Breast epithelium (tissue), 4 donors: ENCODE measurements around the gene NOTUM. TPM values are rescaled to one million over a fixed set of nuclear protein-coding genes. Genes with fewer than 3 reads are reported as not detected.
A peak's percentile ranks its signal among the peaks of the same experiment; 100 is the strongest.

Experiments
- DNase-seq, 2 donors: peaks; one replicate each; pipeline ENCODE4 v3.0.0-alpha.2; 2019; ENCODE audit warnings: low spot score in 2 of 2
- H3K27ac ChIP-seq, 2 donors: fragments of 200-600 bp; sonication (generic) in 1 of 2; one replicate each; pipeline ENCODE4 v1.5.1; 2016 to 2019; ENCODE audit warnings: mild to moderate bottlenecking in 1 of 2
- H3K27me3 ChIP-seq, 2 donors: fragments of 200-600 bp; sonication (generic) in 1 of 2; one replicate each; pipeline versions ENCODE4 v1.5.1 to v1.6.0; 2017 to 2019; ENCODE audit warnings: control low read depth in 1 of 2, mild to moderate bottlenecking in 1 of 2
- H3K36me3 ChIP-seq: fragments of 200-600 bp; one replicate; pipeline ENCODE4 v1.5.1; 2019
- H3K4me1 ChIP-seq, 2 donors: fragments of 200-600 bp; sonication (generic); one replicate each; pipeline ENCODE4 v1.5.1; 2016 to 2019; ENCODE audit warnings: control low read depth in 1 of 2
- H3K4me3 ChIP-seq, 3 donors: fragments of 200-600 bp; sonication (generic); 1 replicate in 2 of 3; 2 replicates in 1 of 3; pipeline ENCODE4 v1.5.1; 2016 to 2019; ENCODE audit warnings: mild to moderate bottlenecking in 3 of 3, moderate library complexity in 2 of 3
- H3K9me3 ChIP-seq, 2 donors: fragments of 200-600 bp; sonication (generic) in 1 of 2; one replicate each; pipeline ENCODE4 v1.5.1; 2016 to 2019; ENCODE audit warnings: control low read depth in 1 of 2
- POLR2A ChIP-seq: fragments of 450-650 bp; IDR thresholded peaks from one replicate; pipeline ENCODE4 v1.6.1; 2016; ENCODE audit warnings: antibody characterized with exemption, mild to moderate bottlenecking, moderate library complexity
- POLR2AphosphoS5 ChIP-seq, 3 donors: sonication (generic); formaldehyde crosslinking; IDR thresholded peaks; one replicate each; pipeline ENCODE4 v1.6.1; 2017; ENCODE audit warnings: antibody characterized with exemption in 3 of 3
- intact Hi-C: fragments of 100-400 bp; cut with DNase I; formaldehyde crosslinking; loops from one replicate; pipeline ENCODE4 v1.15.1; 2023; ENCODE audit warnings: low total_unique reads
- total RNA-seq, 3 donors: library from RNA; depleted of rRNA; stranded (reverse); fragments of >200 nt; gene quantifications; one replicate each; pipeline ENCODE4 v1.1.0, GENCODE V29; 2016
- TF ChIP-seq, protein P1 (sequence below), 3 donors: fragments of 450-650 bp; IDR thresholded peaks; one replicate each; pipeline ENCODE4 v1.5.1; 2016 to 2017; ENCODE audit warnings: antibody characterized with exemption in 3 of 3, mild to moderate bottlenecking in 3 of 3, moderate library complexity in 3 of 3

NOTUM gene
- total RNA-seq, 3 donors from 2014 or later = 0.29 TPM; not detected in 2

DNA sequence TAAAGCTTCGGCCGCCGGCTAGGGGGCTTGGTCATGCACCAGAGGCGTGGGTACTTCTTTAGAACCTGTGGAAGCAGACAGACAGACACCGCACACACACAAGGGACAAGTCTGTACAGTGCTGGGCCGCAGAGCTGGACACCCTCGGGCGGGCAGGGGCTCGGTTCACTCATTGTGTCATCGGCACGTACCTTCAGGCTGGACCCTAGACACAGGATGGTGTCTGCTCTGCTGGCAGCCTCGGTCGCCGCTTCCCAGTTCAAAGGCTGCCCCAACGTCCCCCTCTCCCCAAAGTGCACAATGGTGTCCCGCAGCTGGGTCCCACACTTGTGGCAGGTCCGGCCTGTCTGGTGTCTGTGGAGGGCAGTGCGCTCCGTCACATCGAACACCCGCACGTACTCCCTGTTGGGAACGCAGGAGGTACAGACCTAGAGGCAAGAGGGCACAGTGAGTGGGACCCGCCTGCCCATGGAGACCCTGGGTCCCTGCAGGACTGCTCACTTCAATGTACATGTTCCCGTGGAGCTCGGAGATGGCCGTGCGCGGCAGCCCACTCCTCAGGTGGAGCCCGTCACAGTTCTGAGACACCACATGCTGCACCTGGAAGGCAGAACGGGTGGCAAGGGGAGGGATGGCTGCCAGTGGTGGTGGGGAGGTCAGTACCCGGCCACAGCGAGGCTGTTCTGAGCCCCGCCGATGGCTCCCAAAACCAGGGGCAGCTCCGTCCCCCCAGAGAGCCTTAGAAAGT lies 46.7 kb downstream of the NOTUM start:
- Histone ChIP-seq H3K36me3 (no peaks in the 10 kb centered on the region), H3K27me3 (no peaks in the 10 kb centered on the region), H3K9me3 (no peaks in the 10 kb centered on the region), H3K27ac (no peak overlapping the region), H3K4me3 (no peak overlapping the region), H3K4me1 (peaks cover 6 to 18% of the 10 kb centered on the region in 2 donors)
- TF ChIP-seq POLR2A (no peak), POLR2AphosphoS5 (IDR thresholded peaks at IDR 0.05) (no peak)
- TF ChIP-seq, protein P1, sequence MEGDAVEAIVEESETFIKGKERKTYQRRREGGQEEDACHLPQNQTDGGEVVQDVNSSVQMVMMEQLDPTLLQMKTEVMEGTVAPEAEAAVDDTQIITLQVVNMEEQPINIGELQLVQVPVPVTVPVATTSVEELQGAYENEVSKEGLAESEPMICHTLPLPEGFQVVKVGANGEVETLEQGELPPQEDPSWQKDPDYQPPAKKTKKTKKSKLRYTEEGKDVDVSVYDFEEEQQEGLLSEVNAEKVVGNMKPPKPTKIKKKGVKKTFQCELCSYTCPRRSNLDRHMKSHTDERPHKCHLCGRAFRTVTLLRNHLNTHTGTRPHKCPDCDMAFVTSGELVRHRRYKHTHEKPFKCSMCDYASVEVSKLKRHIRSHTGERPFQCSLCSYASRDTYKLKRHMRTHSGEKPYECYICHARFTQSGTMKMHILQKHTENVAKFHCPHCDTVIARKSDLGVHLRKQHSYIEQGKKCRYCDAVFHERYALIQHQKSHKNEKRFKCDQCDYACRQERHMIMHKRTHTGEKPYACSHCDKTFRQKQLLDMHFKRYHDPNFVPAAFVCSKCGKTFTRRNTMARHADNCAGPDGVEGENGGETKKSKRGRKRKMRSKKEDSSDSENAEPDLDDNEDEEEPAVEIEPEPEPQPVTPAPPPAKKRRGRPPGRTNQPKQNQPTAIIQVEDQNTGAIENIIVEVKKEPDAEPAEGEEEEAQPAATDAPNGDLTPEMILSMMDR (IDR thresholded peaks at IDR 0.05) = no peak
- DNase-seq = no peak
- intact Hi-C loops = no loop called here

DNA sequence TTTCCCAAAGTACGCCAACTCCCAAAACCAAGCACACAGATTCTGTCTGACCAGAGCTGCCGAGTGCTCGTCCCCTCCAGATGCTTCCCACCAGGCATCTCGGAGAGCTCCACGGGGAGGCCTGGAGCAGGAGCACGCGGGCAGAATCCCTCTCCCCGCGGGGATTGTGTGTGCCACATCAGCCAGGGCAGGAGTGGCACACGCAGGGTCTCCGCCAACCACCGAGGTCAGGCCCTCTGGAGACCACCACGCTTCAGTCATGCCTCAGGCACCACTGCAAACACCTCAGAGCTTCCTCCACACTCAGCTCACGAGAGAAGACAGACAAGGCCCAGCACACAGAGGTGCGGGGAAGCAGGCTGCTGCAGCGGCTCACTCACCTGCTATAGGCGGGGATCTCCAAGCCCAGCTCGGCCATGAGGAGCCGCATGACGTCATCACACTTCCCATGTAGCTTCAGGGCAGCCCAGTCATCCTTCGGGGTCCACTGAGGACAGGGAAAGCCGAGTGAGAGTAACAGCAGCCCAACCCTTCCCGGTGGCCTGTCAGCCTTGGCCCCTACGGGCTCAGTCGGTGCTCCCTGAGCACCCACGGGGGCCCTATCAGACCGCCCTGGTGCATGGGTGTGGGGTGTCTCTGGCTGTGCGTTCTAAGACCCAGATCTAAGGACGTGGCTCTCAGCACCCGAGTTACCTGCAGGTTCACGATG lies 47.4 kb downstream of the NOTUM start:
- no peak for TF ChIP-seq POLR2A
- no peak for TF ChIP-seq POLR2AphosphoS5 (IDR thresholded peaks at IDR 0.05)
- TF ChIP-seq, protein P1 (IDR thresholded peaks at IDR 0.05) = no peak
- intact Hi-C loops = no loop called here
- Histone ChIP-seq H3K4me1 (peaks cover 6 to 18% of the 10 kb centered on the region in 2 donors), H3K27me3 (no peaks in the 10 kb centered on the region), H3K4me3 (no peak overlapping the region), H3K27ac (no peak overlapping the region), H3K36me3 (no peaks in the 10 kb centered on the region), H3K9me3 (no peaks in the 10 kb centered on the region)
- no peak for DNase-seq

DNA sequence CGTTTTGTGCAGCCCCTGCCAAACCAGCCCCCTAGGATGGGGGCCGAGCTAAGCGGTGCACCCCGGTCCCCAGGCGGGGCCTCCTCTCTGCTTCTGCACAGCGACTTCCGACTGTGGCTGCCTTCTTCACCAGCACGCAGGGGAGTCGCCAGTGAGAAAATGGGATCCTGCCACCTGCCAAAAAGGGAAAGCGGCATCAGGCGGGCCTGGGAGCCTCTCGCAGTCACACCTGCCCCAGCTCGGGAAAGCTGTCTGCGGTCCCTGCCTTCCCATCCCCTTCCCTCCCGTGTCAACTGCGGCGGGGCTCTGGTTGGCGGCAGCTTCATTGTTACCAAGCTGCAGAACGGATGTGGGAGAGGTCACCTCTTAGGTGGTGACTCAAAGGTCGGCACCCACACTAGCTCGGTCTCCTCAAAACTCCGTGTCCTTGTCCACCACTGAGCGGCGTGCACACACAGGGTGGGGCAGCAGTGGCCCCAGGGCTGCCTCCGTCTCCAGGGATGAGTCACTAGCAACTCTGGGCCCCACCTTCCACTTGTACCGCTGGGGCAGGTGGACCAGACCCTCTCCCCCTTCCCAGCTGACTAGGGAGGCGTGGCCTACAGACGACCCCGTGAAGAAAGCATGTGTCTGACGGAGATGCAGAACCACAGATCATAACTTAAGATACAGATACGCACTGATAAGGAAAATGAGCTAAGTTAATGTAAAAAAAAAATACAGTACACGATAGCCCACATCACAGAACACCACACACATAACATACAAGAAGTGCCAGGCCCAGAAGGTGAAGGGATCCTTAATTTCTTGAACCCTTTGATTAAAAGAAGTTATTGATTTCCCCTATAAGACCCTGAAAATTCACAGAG lies 48.3 kb downstream of the NOTUM start:
- TF ChIP-seq POLR2AphosphoS5 (IDR thresholded peaks at IDR 0.05) (no peak), POLR2A (no peak)
- TF ChIP-seq, protein P1 (IDR thresholded peaks at IDR 0.05) = no peak
- Histone ChIP-seq H3K27me3 (no peaks in the 10 kb centered on the region), H3K4me3 (no peak overlapping the region), H3K4me1 (peaks cover 3 to 18% of the 10 kb centered on the region in 2 donors), H3K36me3 (no peaks in the 10 kb centered on the region), H3K9me3 (no peaks in the 10 kb centered on the region), H3K27ac (peak overlapping the region in 1 of 2 donors; percentile 66)
- intact Hi-C loops = no loop called here
- no peak for DNase-seq

DNA sequence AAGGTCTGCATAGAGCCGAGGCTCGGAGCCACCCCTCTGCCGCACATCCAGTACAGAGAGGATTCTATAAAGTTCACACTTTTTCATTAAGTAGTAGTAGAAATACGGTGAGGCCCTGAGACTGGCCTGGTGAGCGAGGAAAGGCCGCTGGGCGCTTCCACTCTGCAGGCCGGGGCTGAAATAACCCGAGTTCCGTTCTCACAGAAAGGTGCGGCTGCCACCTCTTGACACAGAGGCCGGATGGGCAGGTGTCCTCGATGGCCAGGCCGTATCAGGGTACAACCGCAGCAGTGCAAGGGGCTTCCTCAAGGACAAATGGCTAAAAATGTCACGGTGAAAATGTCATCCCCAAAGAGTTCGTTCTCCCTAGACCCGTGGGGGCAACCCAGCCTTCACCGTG lies 49.0 kb downstream of the NOTUM start:
- peak overlapping the region in 2 of 3 donors; percentile 36 to 98 for H3K4me3 ChIP-seq
- intact Hi-C loops = no loop called here
- H3K27ac ChIP-seq = peak overlapping the region; percentile 20 to 66

DNA sequence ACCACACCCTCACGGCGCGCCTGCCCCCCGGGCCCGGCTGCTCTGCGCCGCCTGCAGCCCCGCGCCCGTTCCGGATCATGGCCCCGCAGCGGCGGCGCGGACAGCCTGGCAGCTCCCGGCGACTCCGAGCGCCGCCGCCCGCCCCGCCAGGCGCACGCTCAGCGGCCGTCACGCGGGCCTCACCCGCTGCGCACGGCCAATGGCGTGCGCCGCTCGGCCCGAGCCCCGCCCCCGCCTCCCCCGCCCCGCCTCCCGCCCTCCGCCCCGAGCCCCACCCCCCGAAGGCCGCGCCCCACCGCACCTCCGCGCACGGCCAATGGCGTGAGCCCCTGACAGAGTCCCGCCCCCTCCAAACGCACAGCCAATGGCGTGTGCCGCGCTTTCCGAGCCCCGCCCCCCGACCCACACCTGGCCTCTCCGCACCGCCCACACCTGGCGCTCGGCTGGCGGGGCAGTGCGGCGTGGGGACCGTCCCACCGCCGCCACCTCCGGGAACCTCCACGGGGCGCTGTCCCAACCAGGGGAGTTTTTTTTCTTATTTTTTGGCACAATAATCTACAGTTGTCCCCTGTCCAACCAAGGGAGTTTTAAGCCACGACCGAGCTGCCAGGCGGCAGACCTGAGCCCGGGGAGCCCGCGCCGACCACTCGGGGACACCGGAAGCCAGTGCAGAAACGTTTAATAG lies 49.6 kb downstream of the NOTUM start, which contains the start of gene PCYT2:
PCYT2 (minus strand) TSS at position 123 of the 685 bp plus-strand sequence; CDS start at position 79, 44 bp downstream.
- no peaks in the 10 kb centered on the region for H3K27me3 ChIP-seq
- no peaks in the 10 kb centered on the region for H3K9me3 ChIP-seq
- intact Hi-C loops = no loop called here
- peak within 1 kb of the TSS; percentile 76 to 98 (median 76) for H3K4me3 ChIP-seq
- peaks cover 0 to 9% of the 10 kb centered on the region in 2 donors for H3K4me1 ChIP-seq
- peak within 1 kb of the TSS; percentile 65 to 66 for H3K27ac ChIP-seq
- peak; percentile 94 to 97 for DNase-seq
- TF ChIP-seq POLR2A = no peak
- peak in 1 of 3 donors; percentile 18 for TF ChIP-seq POLR2AphosphoS5 (IDR thresholded peaks at IDR 0.05)
- TF ChIP-seq, protein P1 (IDR thresholded peaks at IDR 0.05) = peak in 1 of 3 donors; percentile 34
- H3K36me3 ChIP-seq = no peaks in the 10 kb centered on the region

More for the DNA sequence above, 49.0 kb downstream of the NOTUM start:
- Histone ChIP-seq H3K4me1 (peaks cover 2 to 13% of the 10 kb centered on the region in 2 donors), H3K9me3 (no peaks in the 10 kb centered on the region), H3K27me3 (no peaks in the 10 kb centered on the region), H3K36me3 (no peaks in the 10 kb centered on the region)
- DNase-seq = no peak
- TF ChIP-seq POLR2A = no peak
